Thymus (tissue), 11 donors: ENCODE data around the gene IL21. TPM values are rescaled to one million over a fixed set of nuclear protein-coding genes. Genes with fewer than 3 reads are reported as not detected.
"Not testable (repeated sequence)": the region's sequence is repeated elsewhere in the genome, so short reads cannot be mapped to it uniquely, and the experiment has no call there.

Experiments used
- DNase-seq, 9 donors: peaks; one replicate each; pipeline ENCODE4 v3.0.0-alpha.2; 2013; ENCODE audit warnings: low spot score in 9 of 9, low read depth in 6 of 9, missing footprints in 1 of 9
- H3K27ac ChIP-seq, 2 donors: one replicate each; pipeline ENCODE4 v1.5.1; 2013; ENCODE audit warnings: control low read depth in 1 of 2, low read depth in 1 of 2, low read length in 1 of 2, mild to moderate bottlenecking in 1 of 2, moderate library complexity in 1 of 2
- H3K27me3 ChIP-seq, 2 donors: one replicate each; pipeline ENCODE4 v1.5.1; 2013; ENCODE audit warnings: low read length in 1 of 2; ENCODE audit not compliant: control insufficient read depth in 2 of 2, insufficient read depth in 1 of 2
- H3K36me3 ChIP-seq, 2 donors: one replicate each; pipeline ENCODE4 v1.5.1; 2013; ENCODE audit warnings: low read length in 1 of 2, mild to moderate bottlenecking in 1 of 2, moderate library complexity in 1 of 2; ENCODE audit not compliant: control insufficient read depth in 2 of 2, insufficient read depth in 2 of 2
- H3K4me1 ChIP-seq, 2 donors: one replicate each; pipeline ENCODE4 v1.5.1; 2013; ENCODE audit warnings: low read length in 2 of 2; ENCODE audit not compliant: control insufficient read depth in 2 of 2, insufficient read depth in 2 of 2
- H3K4me3 ChIP-seq, 2 donors: one replicate each; pipeline ENCODE4 v1.5.1; 2013; ENCODE audit warnings: low read length in 2 of 2, control low read depth in 1 of 2, mild to moderate bottlenecking in 1 of 2
- H3K9me3 ChIP-seq, 2 donors: one replicate each; pipeline ENCODE4 v1.5.1; 2013; ENCODE audit warnings: low read length in 1 of 2, mild to moderate bottlenecking in 1 of 2; ENCODE audit not compliant: control insufficient read depth in 2 of 2, insufficient read depth in 1 of 2
- WGBS: extraction: QIAGEN DNeasy Blood & Tissue Kit; methylation state at CpG from one replicate; pipeline ENCODE4 v1.1.7; 2013; 5-methylcytosine and 5-hydroxymethylcytosine counted together
- polyA plus RNA-seq: library from polyadenylated mRNA; stranded (reverse); fragments of 200-250 nt; gene quantifications from one replicate; pipeline ENCODE4 v1.2.3, GENCODE V29; 2013
- total RNA-seq: library from RNA; stranded (reverse); fragments of 120-200 nt; gene quantifications from one replicate; pipeline ENCODE4 v1.2.4, GENCODE V29; 2013
- donor health status: healthy.

Gene IL21
- total and polyA plus RNA-seq, 2 donors: 0.19 to 0.48 TPM

DNA sequence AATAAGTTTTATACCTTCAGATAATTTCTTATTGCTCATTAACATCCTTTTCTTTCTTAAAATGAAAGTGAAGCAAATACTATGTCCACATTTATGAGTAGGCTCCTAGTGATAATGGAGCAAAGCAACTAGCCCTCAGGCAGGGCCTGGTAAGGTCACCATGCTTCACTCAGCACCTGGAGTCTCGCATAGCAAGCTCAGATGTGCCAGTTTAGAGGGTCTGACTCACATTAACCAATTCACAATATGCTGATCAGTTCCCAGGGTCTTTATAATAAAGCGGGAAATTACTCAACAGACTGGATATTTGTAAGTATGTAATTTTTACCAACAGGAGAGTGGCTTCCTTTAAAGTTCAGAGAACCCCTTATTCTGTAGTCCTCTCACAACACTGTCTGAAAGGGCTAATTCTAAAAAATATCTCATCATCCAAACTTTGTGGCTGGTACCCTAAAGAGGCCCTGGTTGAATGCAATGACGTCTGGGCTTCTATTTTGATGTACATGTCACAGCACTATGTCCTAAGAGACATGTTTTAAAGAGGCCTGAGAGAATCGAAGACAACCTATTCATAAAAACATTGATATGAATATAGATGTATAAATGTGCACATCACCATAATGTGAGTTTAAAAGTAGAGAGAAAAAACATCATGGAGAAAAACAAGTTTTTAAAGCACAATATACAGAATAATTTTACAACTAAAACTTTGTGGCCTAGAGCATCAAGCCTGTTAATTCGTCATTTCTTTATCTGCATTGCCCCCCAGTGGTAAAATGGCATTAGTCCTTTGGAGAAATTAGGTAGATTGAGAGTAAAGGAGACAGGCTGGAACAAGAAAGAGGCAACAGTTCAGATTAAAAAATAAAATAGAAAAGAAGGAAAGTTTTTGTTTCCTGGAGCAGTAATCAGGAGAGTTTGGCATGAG, 44.3 kb downstream of the IL21 start:
- peak in 7 of 9 donors; percentile 33 to 84 (median 45) for DNase-seq
- 68% methylated on average over 5 of the region's 5 CpGs for WGBS
- Histone ChIP-seq H3K4me3 (no peak overlapping the region), H3K36me3 (no peaks in the 10 kb centered on the region), H3K27ac (no peak overlapping the region), H3K9me3 (peaks cover 0 to 9% of the 10 kb centered on the region in 2 donors), H3K27me3 (peaks cover 3 to 8% of the 10 kb centered on the region in 2 donors), H3K4me1 (peaks cover 5 to 32% of the 10 kb centered on the region in 2 donors)

DNA sequence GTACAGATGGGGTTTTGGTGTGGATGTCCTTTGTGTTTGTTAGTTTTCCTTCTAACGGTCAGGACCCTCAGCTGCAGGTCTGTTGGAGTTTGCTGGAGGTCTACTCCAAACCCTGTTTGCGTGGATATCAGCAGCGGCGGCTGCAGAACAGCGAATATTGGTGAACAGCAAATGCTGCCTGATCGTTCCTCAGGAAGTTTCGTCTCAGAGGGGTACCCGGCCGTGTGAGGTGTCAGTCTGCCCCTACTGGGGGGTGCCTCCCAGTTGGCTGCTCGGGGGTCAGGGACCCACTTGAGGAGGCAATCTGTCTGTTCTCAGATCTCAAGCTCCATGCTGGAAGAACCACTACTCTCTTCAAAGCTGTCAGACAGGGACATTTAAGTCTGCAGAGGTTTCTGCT, 46.5 kb downstream of the IL21 start:
- H3K36me3 ChIP-seq, H3K4me3 ChIP-seq, H3K27me3 ChIP-seq, DNase-seq, H3K9me3 ChIP-seq, H3K27ac ChIP-seq: not testable (repeated sequence)
- H3K4me1 ChIP-seq: peaks cover 5 to 21% of the 10 kb centered on the region in 2 donors
- WGBS: 96% methylated on average over 10 of the region's 10 CpGs

DNA sequence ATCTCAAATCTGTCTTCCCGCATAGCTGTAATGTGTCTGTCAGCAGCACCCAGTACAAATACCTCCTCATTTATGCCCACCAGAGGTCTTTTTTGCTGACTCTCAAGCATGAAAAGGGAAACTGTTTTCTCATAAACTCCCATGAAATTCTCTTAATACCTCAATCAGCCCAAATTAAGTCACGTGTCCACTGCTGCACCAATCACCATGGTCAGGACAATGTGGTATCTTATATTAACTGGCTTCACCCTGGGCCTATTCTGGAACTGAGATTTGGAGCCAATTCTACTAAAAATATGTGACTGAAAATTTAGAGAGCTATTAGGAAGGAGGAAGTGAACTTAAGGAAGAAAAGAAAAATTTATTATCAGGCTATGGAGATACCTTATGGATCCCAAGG, 58.4 kb downstream of the IL21 start:
- Histone ChIP-seq H3K27me3 (no peaks in the 10 kb centered on the region), H3K27ac (no peak overlapping the region), H3K4me1 (no peaks in the 10 kb centered on the region), H3K4me3 (no peak overlapping the region), H3K36me3 (no peaks in the 10 kb centered on the region), H3K9me3 (no peaks in the 10 kb centered on the region)
- DNase-seq: no peak
- 88% methylated on average over 2 of the region's 2 CpGs for whole genome bisulfite sequencing

Other genes starting within 250 kb of the IL21 start
- gene ADAD1, start 242.1 kb downstream of the IL21 start, total RNA-seq: 0.05 TPM
- 0.11 TPM for gene ADAD1, start 242.1 kb downstream of the IL21 start, polyA plus RNA-seq
- 4.2 TPM for gene IL2, start 164.3 kb downstream of the IL21 start, total RNA-seq
- 0.21 TPM for gene IL2, start 164.3 kb downstream of the IL21 start, polyA plus RNA-seq
- gene BBS12, start 111.6 kb upstream of the IL21 start, total RNA-seq: 3.9 TPM
- gene BBS12, start 111.6 kb upstream of the IL21 start, polyA plus RNA-seq: 3.3 TPM
- 2.0 TPM for gene FGF2, start 205.8 kb upstream of the IL21 start, total RNA-seq
- 3.7 TPM for gene FGF2, start 205.8 kb upstream of the IL21 start, polyA plus RNA-seq